Activated CD8-positive, alpha-beta memory T cell treated with anti-CD3 and anti-CD28 coated beads, Interleukin-2, amount 10 ng/mL, durations not matched to agents 7 days and 5 days (primary cell): ENCODE results near the gene KRABD2.
A peak's percentile ranks its signal among the peaks of the same experiment; 100 is the strongest.
"Not testable (repeated sequence)": the region's sequence is repeated elsewhere in the genome, so short reads cannot be mapped to it uniquely, and the experiment has no call there.

Experiments used
- ATAC-seq: fragments of 150-1000 bp; cut with Tn5 transposase; one replicate; pipeline ENCODE4 v1.10.0; 2021; ENCODE audit warnings: moderate library complexity
- CTCF ChIA-PET: fragments of 350-600 bp; sonication (Branson Sonifier 250); formaldehyde crosslinking; loops from one replicate; lab custom pipeline; 2021; ENCODE audit warnings: antibody characterized with exemption; lab: Charles Lee
- DNase-seq: peaks from one replicate; pipeline ENCODE4 v3.0.0-alpha.2; 2020
- H3K27ac Mint-ChIP-seq: one replicate; pipeline ENCODE4 v1.8.0; 2021; ENCODE audit warnings: mild to moderate bottlenecking, mixed read lengths
- H3K27me3 Mint-ChIP-seq: one replicate; pipeline ENCODE4 v1.8.0; 2021; ENCODE audit warnings: mixed read lengths
- H3K36me3 Mint-ChIP-seq: one replicate; pipeline ENCODE4 v1.8.0; 2021; ENCODE audit warnings: mild to moderate bottlenecking, mixed read lengths
- H3K4me1 Mint-ChIP-seq: one replicate; pipeline ENCODE4 v1.8.0; 2021; ENCODE audit warnings: mixed read lengths
- H3K4me3 Mint-ChIP-seq: one replicate; pipeline ENCODE4 v1.8.0; 2021; ENCODE audit warnings: mild to moderate bottlenecking, moderate library complexity, mixed read lengths
- H3K9me3 Mint-ChIP-seq: one replicate; pipeline ENCODE4 v1.8.0; 2022; ENCODE audit warnings: low read depth, mixed read lengths

Gene KRABD2

DNA sequence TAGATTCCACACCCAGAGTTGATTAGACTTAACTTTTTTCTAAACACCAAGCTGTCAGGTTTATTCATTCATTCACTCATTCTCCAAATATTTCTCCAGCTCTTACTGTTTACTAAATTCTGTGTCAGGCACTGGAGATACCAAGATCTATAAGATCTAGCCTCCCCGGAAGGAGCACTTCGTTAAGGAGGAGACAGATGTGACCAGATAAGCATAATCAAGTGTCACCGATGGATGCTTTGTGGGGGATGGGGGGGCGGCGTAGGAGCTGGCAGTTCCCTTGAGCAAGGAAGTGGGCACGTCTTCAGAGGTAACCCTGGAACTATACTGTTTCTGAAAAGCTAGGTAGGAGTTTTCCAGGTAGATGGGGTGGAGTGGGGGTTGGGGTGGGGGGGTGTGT lies 10.3 kb upstream of the KRABD2 start:
- no peak for DNase-seq
- H3K4me1 Mint-ChIP-seq = peaks cover 40% of the 10 kb centered on the region
- H3K36me3 Mint-ChIP-seq = peaks cover 11% of the 10 kb centered on the region
- no peaks in the 10 kb centered on the region for H3K9me3 Mint-ChIP-seq
- no peaks in the 10 kb centered on the region for H3K27me3 Mint-ChIP-seq
- CTCF ChIA-PET = interaction anchor here (0.7 to 1.9 kb wide), 6 partner anchors 10 to 570 kb away, joined by 3 to 10 read pairs (median 4); partner anchors contain the start of gene KRABD2
- no peak overlapping the region for H3K4me3 Mint-ChIP-seq
- H3K27ac Mint-ChIP-seq = no peak overlapping the region
- ATAC-seq = no peak

DNA sequence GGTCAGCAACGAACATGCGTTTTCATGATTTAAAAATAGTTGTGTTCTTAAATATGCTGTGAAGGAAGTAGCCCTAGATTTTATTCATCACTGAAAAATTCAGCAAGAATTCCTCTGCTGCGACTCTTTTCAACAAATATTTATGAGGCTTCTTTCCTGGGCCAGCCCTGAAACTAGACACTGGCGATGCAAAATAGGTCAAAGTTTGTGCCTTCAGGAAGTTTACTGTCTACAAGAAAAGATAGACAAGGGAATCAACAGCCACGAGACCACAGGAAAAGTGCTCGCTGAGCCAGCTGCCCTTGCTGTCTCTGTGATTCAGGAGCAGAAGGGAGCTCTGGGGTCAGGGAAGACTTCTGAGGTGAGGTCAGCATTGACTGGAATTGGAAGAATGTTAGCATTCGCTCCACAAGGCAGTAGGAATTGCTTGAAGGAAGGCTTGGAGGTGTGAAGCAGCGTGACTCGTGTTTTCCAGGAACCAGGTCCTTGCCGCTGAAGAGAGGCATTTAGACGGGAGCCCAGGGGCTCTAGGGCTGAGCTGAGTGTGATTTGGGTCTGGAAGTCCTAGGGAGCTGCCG lies 8.4 kb upstream of the KRABD2 start:
- Mint-ChIP-seq H3K4me3 (peak overlapping the region; percentile 96), H3K27ac (peak overlapping the region; percentile 30), H3K36me3 (peaks cover 31% of the 10 kb centered on the region), H3K9me3 (no peaks in the 10 kb centered on the region), H3K4me1 (peaks cover 59% of the 10 kb centered on the region), H3K27me3 (no peaks in the 10 kb centered on the region)
- CTCF ChIA-PET = interaction anchor here (1.9 to 2.4 kb wide), 2 partner anchors 89 to 361 kb away, joined by 7 to 30 read pairs; partner anchors contain the start of genes CCDC42 and SLC25A35
- ATAC-seq = no peak
- DNase-seq = no peak

DNA sequence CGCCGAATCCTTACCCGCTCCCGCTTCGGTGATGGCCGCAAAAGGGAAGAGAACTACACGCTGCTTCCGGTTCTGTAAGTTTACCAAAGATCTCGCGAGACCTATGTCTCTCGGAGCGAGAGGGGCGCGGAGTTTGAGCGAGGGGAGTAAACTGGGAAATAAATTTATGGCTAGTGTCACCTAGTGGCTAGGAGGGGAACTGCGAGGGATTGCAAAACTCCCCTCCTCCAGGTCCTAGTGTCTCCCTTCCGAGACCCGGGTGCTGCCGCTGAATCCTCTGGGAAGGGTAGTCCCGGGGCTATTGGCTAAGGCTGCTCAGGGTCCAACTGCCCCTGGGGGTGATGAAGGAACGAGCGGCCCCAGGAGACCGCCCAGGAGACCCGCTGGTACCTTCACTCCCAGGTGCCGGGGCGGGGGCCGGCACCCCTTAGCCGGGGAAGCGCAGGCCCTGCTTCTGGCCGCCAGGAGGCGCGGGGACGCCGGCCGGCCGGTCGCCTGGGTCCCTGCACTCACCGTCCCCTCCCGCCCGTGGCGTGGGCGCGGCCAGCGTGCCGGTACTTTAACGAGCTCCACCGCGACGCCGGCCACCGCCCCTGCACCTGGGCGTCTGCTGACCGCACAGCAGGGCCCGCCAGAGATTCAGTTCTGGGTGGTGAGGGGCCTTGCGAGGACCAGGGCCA lies 6.8 kb upstream of the KRABD2 start, which contains the start of gene RPL26:
TSS of gene RPL26 (minus strand) at position 51 of the 680 bp plus-strand sequence. CDS start 883 bp downstream, outside the sequence.
- DNase-seq = peak; percentile 98
- Mint-ChIP-seq H3K9me3 (no peaks in the 10 kb centered on the region), H3K27ac (peak within 1 kb of the TSS; percentile 86), H3K36me3 (peaks cover 46% of the 10 kb centered on the region), H3K4me3 (peak within 1 kb of the TSS; percentile 96), H3K4me1 (peaks cover 71% of the 10 kb centered on the region), H3K27me3 (no peaks in the 10 kb centered on the region)
- peak; percentile 95 for ATAC-seq
- CTCF ChIA-PET = interaction anchor here (0.6 to 3.1 kb wide), 27 partner anchors 8 to 695 kb away, joined by 3 to 41 read pairs (median 3); partner anchors contain the start of genes BORCS6, CCDC42, CTC1 and NDEL1

DNA sequence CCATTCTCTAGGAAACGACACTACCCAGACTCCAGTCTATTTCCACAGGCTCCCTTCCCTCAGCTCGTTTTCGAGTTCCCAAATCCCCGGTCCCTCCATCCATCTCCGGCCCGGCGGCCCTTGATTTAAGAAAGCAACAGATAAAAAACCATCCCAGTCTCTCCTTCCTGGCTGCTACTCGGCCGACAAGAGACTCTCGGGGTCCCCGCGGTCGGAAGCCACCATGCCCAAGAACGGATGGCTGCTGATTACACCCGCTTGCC lies 6.3 kb upstream of the KRABD2 start:
- Mint-ChIP-seq H3K36me3 (peaks cover 50% of the 10 kb centered on the region), H3K4me1 (peaks cover 71% of the 10 kb centered on the region), H3K4me3 (peak overlapping the region; percentile 96), H3K9me3 (no peaks in the 10 kb centered on the region), H3K27ac (peak overlapping the region; percentile 86), H3K27me3 (no peaks in the 10 kb centered on the region)
- no peak for DNase-seq
- ATAC-seq = no peak
- CTCF ChIA-PET = interaction anchor here (0.6 to 3.1 kb wide), 6 partner anchors 10 to 403 kb away, joined by 3 to 41 read pairs (median 3); partner anchors contain the start of gene BORCS6

DNA sequence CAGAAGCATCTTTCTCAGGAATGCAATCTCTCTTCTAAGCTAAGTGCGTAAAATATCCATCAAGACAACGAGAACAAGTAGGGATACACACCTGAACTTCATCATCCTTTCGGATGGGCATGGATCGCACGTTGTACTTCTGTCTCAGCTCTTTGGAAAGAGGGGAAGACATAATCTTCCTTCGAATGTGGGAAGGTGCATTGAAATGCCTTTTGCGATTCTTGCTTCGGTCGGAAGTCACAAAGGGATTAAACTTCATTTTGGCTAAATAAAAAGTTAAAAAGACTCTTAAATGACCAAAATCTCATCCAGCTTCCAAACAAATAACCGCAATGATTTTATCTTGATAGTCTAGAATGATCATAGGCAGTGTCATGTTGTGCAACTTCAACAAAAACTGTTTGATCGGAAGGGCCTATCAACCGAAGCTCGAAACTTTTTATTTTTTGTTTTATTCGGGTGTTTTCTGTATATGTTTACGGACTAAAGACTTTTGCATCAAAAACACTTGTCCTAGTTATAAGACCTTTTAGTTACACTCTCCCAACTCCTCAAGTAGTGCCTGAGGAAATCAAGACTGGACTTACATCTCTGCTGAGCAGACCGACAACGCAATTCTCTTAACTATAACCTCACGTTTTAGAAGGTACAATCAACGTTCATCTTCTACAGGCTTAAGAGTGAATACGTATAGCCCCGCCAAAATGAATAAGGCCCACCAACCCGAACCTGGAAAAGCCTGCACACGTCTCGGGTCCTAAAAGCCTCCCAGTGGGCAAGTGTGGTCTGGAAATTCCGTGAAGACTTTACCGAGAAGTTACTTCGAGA lies 5.8 kb upstream of the KRABD2 start:
- H3K27ac Mint-ChIP-seq = peak overlapping the region; percentile 86
- CTCF ChIA-PET = interaction anchor here (0.6 to 3.1 kb wide), 8 partner anchors 11 to 615 kb away, joined by 3 to 41 read pairs (median 3); partner anchors contain the start of gene BORCS6
- H3K4me1 Mint-ChIP-seq = peaks cover 72% of the 10 kb centered on the region
- ATAC-seq (no peak), DNase-seq (no peak)
- peak overlapping the region; percentile 96 for H3K4me3 Mint-ChIP-seq
- no peaks in the 10 kb centered on the region for H3K27me3 Mint-ChIP-seq
- no peaks in the 10 kb centered on the region for H3K9me3 Mint-ChIP-seq
- H3K36me3 Mint-ChIP-seq = peaks cover 54% of the 10 kb centered on the region

DNA sequence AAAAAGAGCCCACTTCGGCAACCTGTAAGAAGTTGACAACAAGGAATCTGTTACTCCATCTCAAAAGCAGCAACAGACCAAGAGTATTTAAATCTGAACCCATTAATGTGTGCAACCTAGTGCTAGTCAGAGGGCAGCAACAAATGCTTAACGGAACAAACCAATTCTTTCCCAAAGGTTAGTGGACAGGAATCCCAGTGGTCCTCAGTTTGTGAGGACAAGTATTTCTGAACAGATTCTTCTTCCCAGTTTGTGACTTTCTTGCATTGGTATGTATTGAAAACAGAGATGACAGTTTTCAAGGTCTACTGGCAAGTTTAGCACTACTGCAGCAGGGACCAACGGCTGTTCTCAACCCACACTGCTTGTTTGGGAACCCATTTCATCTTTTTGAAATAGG lies 3.5 kb upstream of the KRABD2 start:
- Mint-ChIP-seq H3K27me3 (no peaks in the 10 kb centered on the region), H3K36me3 (peaks cover 67% of the 10 kb centered on the region), H3K4me3 (peak overlapping the region; percentile 96), H3K4me1 (peaks cover 76% of the 10 kb centered on the region), H3K9me3 (no peaks in the 10 kb centered on the region), H3K27ac (peak overlapping the region; percentile 66)
- no peak for DNase-seq
- CTCF ChIA-PET = interaction anchor here (1.0 kb wide), 1 partner anchor 30 kb away, joined by 3 read pairs; no protein-coding TSS in a partner anchor
- no peak for ATAC-seq

DNA sequence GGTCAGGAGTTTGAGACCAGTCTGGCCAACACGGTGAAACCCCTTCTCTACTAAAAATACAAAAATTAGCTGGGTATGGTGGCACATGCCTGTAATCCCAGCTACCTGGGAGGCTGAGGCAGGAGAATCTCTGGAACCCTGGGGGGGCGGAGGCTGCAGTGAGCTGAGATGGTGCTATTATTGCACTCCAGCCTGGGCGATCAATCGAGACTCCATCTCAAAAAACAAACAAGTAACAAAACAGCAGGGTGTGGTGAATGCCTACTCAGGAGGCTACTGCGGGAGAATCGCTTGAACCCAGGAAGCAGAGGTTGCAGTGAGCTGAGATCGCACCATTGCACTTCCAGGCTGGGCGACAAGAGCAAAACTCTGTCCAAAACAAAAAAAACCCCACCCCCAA lies 1.6 kb upstream of the KRABD2 start:
- Mint-ChIP-seq H3K36me3 (peaks cover 67% of the 10 kb centered on the region), H3K4me1 (peaks cover 67% of the 10 kb centered on the region), H3K27ac (peak overlapping the region; percentile 62)
- CTCF ChIA-PET = interaction anchor here (1.4 to 1.8 kb wide), 2 partner anchors 10 to 368 kb away, joined by 5 read pairs; no protein-coding TSS in a partner anchor
- H3K9me3 Mint-ChIP-seq, DNase-seq, H3K4me3 Mint-ChIP-seq, ATAC-seq, H3K27me3 Mint-ChIP-seq: not testable (repeated sequence)

DNA sequence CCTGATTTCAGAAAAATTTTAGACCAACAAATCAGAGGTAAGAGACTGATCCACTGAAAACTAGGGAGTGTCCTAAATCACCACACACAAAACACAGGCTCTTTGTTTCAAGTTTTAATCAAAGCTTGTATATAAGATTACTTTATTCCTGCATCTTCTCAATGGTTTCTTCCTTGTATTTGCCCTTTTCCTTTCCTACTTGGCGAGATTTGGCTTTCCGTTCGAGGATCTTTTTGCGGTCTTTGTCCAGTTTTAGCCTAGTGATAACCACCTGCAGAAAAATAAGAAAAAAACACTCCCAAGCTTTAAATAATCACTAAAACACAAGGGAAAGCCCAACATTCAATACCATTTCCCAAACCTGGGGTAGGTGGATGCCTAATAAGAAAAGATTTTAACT lies 918 bp upstream of the KRABD2 start:
- DNase-seq (no peak), ATAC-seq (no peak)
- CTCF ChIA-PET = interaction anchor here (0.9 to 1.8 kb wide), 9 partner anchors 9 to 369 kb away, joined by 3 to 10 read pairs (median 5); no protein-coding TSS in a partner anchor
- H3K27me3 Mint-ChIP-seq = no peaks in the 10 kb centered on the region
- H3K4me1 Mint-ChIP-seq = peaks cover 63% of the 10 kb centered on the region
- peaks cover 61% of the 10 kb centered on the region for H3K36me3 Mint-ChIP-seq
- H3K9me3 Mint-ChIP-seq = no peaks in the 10 kb centered on the region
- H3K27ac Mint-ChIP-seq = peak overlapping the region; percentile 86
- H3K4me3 Mint-ChIP-seq = no peak overlapping the region

DNA sequence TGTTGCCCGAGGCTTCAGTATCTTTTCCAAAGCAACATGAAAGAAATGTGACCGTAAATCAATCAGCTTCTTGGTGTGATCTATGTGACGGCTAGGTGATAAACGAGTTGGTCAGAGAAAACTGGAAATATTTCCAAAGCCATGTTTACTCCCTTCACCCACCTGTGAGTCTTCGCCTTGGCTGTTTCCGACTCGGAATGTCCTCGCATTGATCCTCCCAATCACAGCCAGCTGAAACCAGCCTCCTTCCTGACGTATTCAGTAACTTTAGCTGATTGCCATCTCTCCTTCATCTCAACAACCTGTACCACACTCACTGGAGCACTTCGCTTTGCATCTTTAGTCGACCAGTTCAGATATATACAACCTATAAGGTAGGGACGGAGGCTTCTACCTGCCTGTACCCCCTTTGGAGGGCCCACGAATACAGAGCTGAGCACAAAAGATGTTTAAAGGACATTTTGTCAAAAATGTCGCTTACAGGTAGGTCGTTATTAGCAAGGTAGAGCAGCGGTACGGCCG lies 705 bp downstream of the KRABD2 start:
- DNase-seq = no peak
- peaks cover 45% of the 10 kb centered on the region for H3K36me3 Mint-ChIP-seq
- ATAC-seq = no peak
- H3K27me3 Mint-ChIP-seq = no peaks in the 10 kb centered on the region
- peak overlapping the region; percentile 87 for H3K4me3 Mint-ChIP-seq
- CTCF ChIA-PET = interaction anchor here (0.9 to 2.0 kb wide), 11 partner anchors 8 to 370 kb away, joined by 3 to 10 read pairs (median 5); no protein-coding TSS in a partner anchor
- H3K4me1 Mint-ChIP-seq = peaks cover 50% of the 10 kb centered on the region
- peak overlapping the region; percentile 86 for H3K27ac Mint-ChIP-seq
- no peaks in the 10 kb centered on the region for H3K9me3 Mint-ChIP-seq

DNA sequence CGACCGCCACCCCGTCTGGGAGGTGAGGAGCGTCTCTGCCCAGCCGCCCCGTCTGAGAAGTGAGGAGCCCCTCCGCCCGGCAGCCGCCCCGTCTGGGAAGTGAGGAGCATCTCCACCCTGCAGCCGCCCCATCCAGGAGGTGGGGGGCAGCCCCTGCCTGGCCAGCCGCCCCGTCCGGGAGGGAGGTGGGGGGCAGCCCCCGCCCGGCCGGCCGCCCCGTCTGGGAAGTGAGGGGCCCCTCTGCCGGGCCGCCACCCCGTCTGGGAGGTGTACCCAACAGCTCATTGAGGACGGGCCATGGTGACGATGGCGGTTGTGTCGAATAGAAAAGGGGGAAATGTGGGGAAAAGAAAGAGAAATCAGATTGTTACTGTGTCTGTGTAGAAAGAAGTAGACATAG lies 2.6 kb downstream of the KRABD2 start:
- ATAC-seq, H3K4me3 Mint-ChIP-seq, DNase-seq, CTCF ChIA-PET, H3K9me3 Mint-ChIP-seq, H3K27me3 Mint-ChIP-seq, H3K27ac Mint-ChIP-seq: not testable (repeated sequence)
- peaks cover 33% of the 10 kb centered on the region for H3K36me3 Mint-ChIP-seq
- H3K4me1 Mint-ChIP-seq = peaks cover 30% of the 10 kb centered on the region

DNA sequence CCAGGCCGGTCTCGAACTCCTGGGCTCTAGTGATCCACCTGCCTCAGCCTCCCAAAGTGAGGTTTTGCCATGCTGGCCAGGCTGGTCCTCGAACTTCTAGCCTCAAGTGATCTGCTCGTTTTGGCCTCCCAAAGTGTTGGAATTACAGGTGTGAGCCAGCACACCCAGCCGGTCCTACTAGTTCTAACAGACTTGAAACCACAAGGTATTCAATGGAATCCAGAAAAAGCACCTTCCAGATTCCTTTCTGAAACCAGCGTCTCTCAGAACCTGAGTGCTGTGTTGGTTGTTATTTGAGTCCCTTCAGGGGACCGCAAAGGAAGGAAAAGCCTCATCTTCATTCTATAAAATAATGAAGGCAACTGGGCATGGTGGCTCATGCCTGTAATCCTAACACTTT lies 4.1 kb downstream of the KRABD2 start:
- Mint-ChIP-seq H3K27me3 (no peaks in the 10 kb centered on the region), H3K27ac (no peak overlapping the region), H3K4me1 (peaks cover 18% of the 10 kb centered on the region), H3K9me3 (no peaks in the 10 kb centered on the region), H3K36me3 (peaks cover 20% of the 10 kb centered on the region), H3K4me3 (no peak overlapping the region)
- DNase-seq (no peak), ATAC-seq (no peak)
- CTCF ChIA-PET = no interaction called here

DNA sequence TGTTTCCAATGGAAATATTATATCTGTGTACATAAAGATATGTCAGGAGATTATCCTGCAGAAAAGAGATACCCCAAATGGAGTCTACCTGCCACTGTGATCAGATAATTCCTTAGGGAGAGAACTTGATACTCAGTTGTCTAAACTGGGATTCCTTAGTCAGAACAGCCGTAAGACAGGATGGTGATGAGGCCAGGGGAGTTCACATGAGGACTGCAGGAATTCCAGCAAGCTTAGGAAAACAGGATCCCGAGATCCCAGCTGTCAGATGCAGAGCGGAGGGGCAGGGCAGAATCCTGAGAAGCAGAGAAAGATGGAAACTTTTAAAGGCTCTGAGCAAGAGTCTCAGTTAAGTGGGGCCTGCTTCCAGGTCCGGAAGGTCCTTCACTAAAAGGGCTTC lies 4.7 kb downstream of the KRABD2 start:
- H3K9me3 Mint-ChIP-seq = no peaks in the 10 kb centered on the region
- peaks cover 15% of the 10 kb centered on the region for H3K36me3 Mint-ChIP-seq
- no peaks in the 10 kb centered on the region for H3K27me3 Mint-ChIP-seq
- H3K27ac Mint-ChIP-seq = no peak overlapping the region
- DNase-seq (no peak), ATAC-seq (no peak)
- CTCF ChIA-PET = no interaction called here
- H3K4me1 Mint-ChIP-seq = peaks cover 11% of the 10 kb centered on the region
- no peak overlapping the region for H3K4me3 Mint-ChIP-seq

DNA sequence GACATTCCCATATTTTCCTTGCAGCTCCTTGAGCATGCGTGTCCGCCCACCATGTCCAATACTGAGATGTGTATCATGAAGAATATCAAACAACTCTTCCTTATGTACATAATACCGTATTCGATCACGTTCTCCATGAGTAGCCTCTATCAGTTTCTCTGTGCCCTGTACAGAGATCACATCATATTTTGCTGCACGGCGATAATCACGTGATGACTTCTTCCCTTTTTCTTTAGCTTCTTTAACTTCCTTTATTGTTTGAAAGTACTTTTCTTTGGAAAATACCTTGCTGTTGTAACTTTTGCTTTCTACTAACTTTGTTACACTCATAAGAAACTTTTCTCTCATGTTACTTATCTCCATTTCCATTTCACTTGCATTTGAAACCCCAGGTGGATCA lies 6.6 kb downstream of the KRABD2 start:
- Mint-ChIP-seq H3K27ac (no peak overlapping the region), H3K27me3 (no peaks in the 10 kb centered on the region), H3K4me3 (no peak overlapping the region), H3K36me3 (peaks cover 6% of the 10 kb centered on the region), H3K9me3 (no peaks in the 10 kb centered on the region), H3K4me1 (peaks cover 1% of the 10 kb centered on the region)
- CTCF ChIA-PET = interaction anchor here (0.9 to 1.6 kb wide), 3 partner anchors 9 to 69 kb away, joined by 3 to 4 read pairs (median 4); no protein-coding TSS in a partner anchor
- DNase-seq = no peak
- no peak for ATAC-seq
